K562 (cell line): Measurements from ENCODE around the gene ZNF837. TPM values are rescaled to one million over a fixed set of nuclear protein-coding genes. Genes with fewer than 3 reads are reported as not detected.

Experiments
- C11orf30 ChIP-seq: fragments of 450-650 bp; IDR thresholded peaks from 2 replicates; pipeline ENCODE4 v1.6.1; 2016; ENCODE audit warnings: low read depth, mild to moderate bottlenecking
- CEBPB ChIP-seq: fragments of 450-650 bp; IDR thresholded peaks from 2 replicates; pipeline ENCODE4 v1.6.1; 2016; ENCODE audit warnings: missing genetic modification characterization, missing compliant biosample characterization
- EHMT2 ChIP-seq: fragments of 450-650 bp; IDR thresholded peaks from 2 replicates; pipeline ENCODE4 v1.6.1; 2018; ENCODE audit warnings: antibody characterized with exemption
- EP400 ChIP-seq: fragments of 450-650 bp; IDR thresholded peaks from 2 replicates; pipeline ENCODE4 v1.6.1; 2017; ENCODE audit warnings: antibody characterized with exemption, mild to moderate bottlenecking, moderate library complexity
- FOXM1 ChIP-seq, 2 experiments: fragments of 450-650 bp in 1 of 2; sonication (generic) in 1 of 2; formaldehyde crosslinking in 1 of 2; IDR thresholded peaks; 2 replicates each; pipeline versions ENCODE4 v1.6.1 to v1.9.0; 2017 to 2022; ENCODE audit warnings: low read depth in 2 of 2, mild to moderate bottlenecking in 2 of 2, missing genetic modification reagents in 1 of 2, moderate library complexity in 1 of 2
- HNRNPH1 ChIP-seq: fragments of 200-400 bp; formaldehyde crosslinking; optimal IDR thresholded peaks from 2 replicates; pipeline ENCODE3; 2017; ENCODE audit warnings: low read depth, mild to moderate bottlenecking, low read length, moderate library complexity
- NFYB ChIP-seq: IDR thresholded peaks from 2 replicates; pipeline ENCODE4 v1.6.1; 2011; ENCODE audit warnings: mild to moderate bottlenecking, moderate library complexity; ENCODE audit not compliant: insufficient read length; ENCODE audit errors: extremely low read depth
- NR1H2 ChIP-seq: sonication (generic); formaldehyde crosslinking; IDR thresholded peaks from 2 replicates; pipeline ENCODE4 v1.4.0; 2020; ENCODE audit warnings: mild to moderate bottlenecking, missing genetic modification reagents
- RREB1 ChIP-seq: fragments of 250-450 bp; sonication (Bioruptor Pico); IDR thresholded peaks from 2 replicates; pipeline ENCODE4 v1.4.0; 2020
- U2AF1 ChIP-seq: fragments of 200-400 bp; formaldehyde crosslinking; optimal IDR thresholded peaks from 2 replicates; pipeline ENCODE3; 2017; ENCODE audit warnings: mild to moderate bottlenecking, low read depth, low read length, moderate library complexity
- ZBTB9 ChIP-seq: fragments of 450-650 bp; formaldehyde crosslinking; IDR thresholded peaks from 2 replicates; pipeline ENCODE4 v1.4.0; 2020; ENCODE audit warnings: mild to moderate bottlenecking, moderate library complexity
- polyA plus RNA-seq, 8 experiments: library from polyadenylated mRNA; depleted of rRNA in 4 of 8; stranded (reverse) in 5 of 8; unstranded in 3 of 8; fragments of >200 nt; fragmentation: Nextera tagmentation in 2 of 8; fragmentation: Illumina TruSeq in 1 of 8; extraction: Ambion mirVana in 2 of 8; extraction: Trizol in 1 of 8; gene quantifications; 2 replicates each; pipeline versions ENCODE4 v1.2.1 to v1.2.3, GENCODE V29; 2011 to 2014; ENCODE audit warnings: inconsistent platforms in 1 of 8, missing spikeins in 1 of 8
- total RNA-seq, 7 experiments: library from RNA; depleted of rRNA in 6 of 7; stranded (reverse); fragments of >200 nt in 6 of 7; fragmentation: Illumina TruSeq in 2 of 7; extraction: Trizol in 2 of 7; gene quantifications; 2 replicates each; pipeline versions ENCODE4 v1.2.1 to v1.2.3, GENCODE V29; 2011 to 2021; ENCODE audit warnings: low replicate concordance in 1 of 7

Gene ZNF837
- total and polyA plus RNA-seq, 9 of the 15 experiments (the other 6 are each of a cell fraction or from before 2014, with no cell fraction given), result 0.11 to 2.1 (median 0.57) TPM; not detected in 4

- TF ChIP-seq RREB1 (CRISPR knock-in tag) (peak; percentile 15; the same call in 1 of the 2 replicates), NR1H2 (CRISPR knock-in tag) (0 out of 2 replicates have a peak, but pooled peaks have one; percentile 50), ZBTB9 (CRISPR knock-in tag) (no peak; the same call in 1 of the 2 replicates), U2AF1 (no peak), C11orf30 (peak; percentile 86), FOXM1 (IDR thresholded peaks at IDR 0.05; ENCODE audit: low read depth) (no peak), FOXM1 (CRISPR knock-in tag; IDR thresholded peaks at IDR 0.05; ENCODE audit: low read depth) (peak; percentile 95; the same call in 1 of the 2 replicates), NFYB (peak; percentile 42), HNRNPH1 (no peak), EP400 (peak; percentile 98), EHMT2 (no peak), CEBPB (tag) (peak; percentile 80)
Measured at GRCh38 chr19:58386576-58387337, 5.9 kb upstream of the ZNF837 start, which contains the start of gene RPS5 (continued).
